ENCODE results near the gene LMO7. TPM values are rescaled to one million over a fixed set of nuclear protein-coding genes. Genes with fewer than 3 reads are reported as not detected.

The LMO7 gene
- 176 TPM for total RNA-seq

DNA sequence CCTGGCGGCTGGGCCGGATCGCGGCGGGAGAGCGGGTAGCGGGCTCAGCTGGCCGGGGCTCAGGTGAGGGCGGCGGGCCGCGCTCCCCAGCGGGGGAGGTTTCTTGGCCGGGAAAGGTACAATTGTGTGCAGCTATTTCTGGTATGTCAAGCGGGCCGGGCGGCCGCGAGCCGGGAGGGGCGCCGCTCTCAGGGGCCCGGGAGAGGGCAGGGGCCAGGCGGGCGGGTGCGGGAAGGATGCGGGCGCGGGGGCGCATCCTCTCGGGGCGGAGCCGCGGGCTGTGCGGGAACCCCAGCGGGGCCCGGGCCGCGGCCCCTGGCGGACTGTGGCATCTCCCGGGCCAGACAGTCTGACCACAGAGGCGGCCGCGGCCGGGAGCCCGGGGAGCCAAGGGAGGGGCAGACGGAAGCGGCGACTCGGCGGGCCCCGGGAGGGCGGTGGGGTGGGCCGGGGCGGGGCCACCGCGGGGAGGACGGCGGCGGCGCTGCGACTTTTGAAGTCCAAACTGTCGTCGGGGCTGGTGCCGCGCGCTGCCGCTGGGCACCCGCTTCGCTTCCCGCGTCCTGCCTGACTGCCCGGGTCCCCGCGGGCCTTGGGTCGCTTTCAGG lies at the start of gene LMO7:
LMO7 (plus strand) TSS at position 503 of the 608 bp plus-strand sequence. CDS start 328 bp downstream, outside the sequence.
- TF ChIP-seq CTCF (IDR thresholded peaks at IDR 0.05) = no peak
- H3K4me3 ChIP-seq = peak within 1 kb of the TSS; percentile 74 to 87
- no peaks in the 10 kb centered on the region for H3K27me3 ChIP-seq
- no peaks in the 10 kb centered on the region for H3K36me3 ChIP-seq
- no peaks in the 10 kb centered on the region for H3K9me3 ChIP-seq
- intact Hi-C loops (cut with DNase I) = loop anchor here (2.0 to 10.0 kb wide), 2 partner anchors 87 to 1501 kb away; partner anchors contain the start of genes KLF12 and UCHL3
- no peaks in the 10 kb centered on the region for H3K4me1 ChIP-seq
- H3K27ac ChIP-seq = peak within 1 kb of the TSS; percentile 73 to 85
- peak in 1 of 2 donors; percentile 81 for DNase-seq (ENCODE audit: low spot score in 2 of 2)

DNA sequence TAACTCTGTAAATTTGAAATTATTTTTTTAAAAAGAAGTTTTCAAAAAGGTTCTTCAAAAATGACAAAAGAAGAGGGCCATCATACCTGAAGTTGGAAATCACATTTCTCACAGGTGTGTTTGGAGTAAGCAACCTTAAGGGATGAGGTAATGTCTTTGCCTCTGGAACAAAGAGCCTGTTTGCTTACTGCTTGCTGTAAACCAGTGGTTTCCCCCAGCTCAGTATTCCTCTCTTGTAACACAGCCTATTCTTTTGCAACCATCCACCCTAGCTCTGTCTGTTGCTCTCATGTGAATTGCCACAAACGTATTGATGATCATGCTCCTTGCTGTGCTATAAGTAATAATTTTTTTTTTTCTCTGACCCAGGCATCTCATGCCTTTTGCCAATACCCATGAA lies 48.5 kb upstream of the LMO7 start:
- intact Hi-C loops (cut with DNase I) = no loop called here
- DNase-seq (ENCODE audit: low spot score in 2 of 2) = no peak
- Histone ChIP-seq H3K36me3 (peaks cover 0 to 8% of the 10 kb centered on the region in 2 donors), H3K9me3 (peaks cover 0 to 15% of the 10 kb centered on the region in 2 donors), H3K4me1 (no peaks in the 10 kb centered on the region), H3K4me3 (no peak overlapping the region), H3K27me3 (no peaks in the 10 kb centered on the region), H3K27ac (no peak overlapping the region)
- no peak for TF ChIP-seq CTCF (IDR thresholded peaks at IDR 0.05)

- no peaks in the 10 kb centered on the region for H3K27me3 ChIP-seq
- H3K27ac ChIP-seq = no peak overlapping the region
- TF ChIP-seq CTCF (IDR thresholded peaks at IDR 0.05) = no peak
- intact Hi-C loops (cut with DNase I) = no loop called here
- no peaks in the 10 kb centered on the region for H3K9me3 ChIP-seq
- H3K36me3 ChIP-seq = peaks cover 0 to 2% of the 10 kb centered on the region in 2 donors
- no peak for DNase-seq (ENCODE audit: low spot score in 2 of 2)
- no peaks in the 10 kb centered on the region for H3K4me1 ChIP-seq
- no peak overlapping the region for H3K4me3 ChIP-seq
Measured at GRCh38 chr13:75596657-75597182, 39.4 kb upstream of the LMO7 start.

DNA sequence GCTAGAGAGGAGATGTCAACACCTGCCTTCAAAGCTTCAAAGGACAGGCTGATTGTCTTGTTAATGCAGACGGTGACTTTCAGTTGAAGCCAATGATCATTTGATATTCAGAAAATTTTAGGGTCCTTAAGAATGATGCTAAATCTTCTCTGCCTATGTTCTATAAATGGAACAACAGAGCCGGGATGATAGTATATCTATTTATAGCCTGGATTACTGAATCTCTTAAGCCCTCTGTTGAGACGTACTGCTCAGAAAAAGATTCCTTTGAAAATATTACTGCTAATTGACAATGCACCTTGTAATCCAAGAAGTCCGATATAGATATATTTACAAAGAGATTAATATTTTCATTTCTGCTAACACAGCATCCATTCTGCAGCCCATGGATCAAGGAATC lies 35.8 kb upstream of the LMO7 start:
- intact Hi-C loops (cut with DNase I) = no loop called here
- Histone ChIP-seq H3K27me3 (no peaks in the 10 kb centered on the region), H3K27ac (no peak overlapping the region), H3K9me3 (no peaks in the 10 kb centered on the region), H3K36me3 (peaks cover 0 to 2% of the 10 kb centered on the region in 2 donors), H3K4me1 (no peaks in the 10 kb centered on the region), H3K4me3 (no peak overlapping the region)
- DNase-seq (ENCODE audit: low spot score in 2 of 2) = no peak
- TF ChIP-seq CTCF (IDR thresholded peaks at IDR 0.05) = no peak

DNA sequence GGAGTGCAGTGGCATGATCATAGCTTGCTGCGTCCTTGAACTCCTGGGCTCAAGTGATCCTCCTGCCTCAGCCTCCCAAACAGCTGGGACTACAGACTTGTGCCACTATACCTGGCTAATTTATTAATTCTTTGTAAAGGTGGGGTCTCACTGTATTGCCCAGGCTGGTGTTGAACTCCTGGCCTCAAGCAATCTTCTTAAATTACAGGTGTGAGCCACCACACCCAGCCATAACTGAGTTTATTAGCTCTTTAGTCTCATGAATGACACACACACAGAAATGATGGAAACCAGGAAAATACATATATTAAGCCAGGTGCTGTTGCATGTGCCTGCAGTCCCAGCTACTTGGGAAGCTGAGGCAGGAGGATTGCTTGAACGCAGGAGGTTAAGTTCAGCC lies 33.1 kb upstream of the LMO7 start:
- Histone ChIP-seq H3K36me3 (peaks cover 0 to 2% of the 10 kb centered on the region in 2 donors), H3K4me3 (no peak overlapping the region), H3K4me1 (no peaks in the 10 kb centered on the region), H3K27ac (no peak overlapping the region), H3K9me3 (no peaks in the 10 kb centered on the region), H3K27me3 (no peaks in the 10 kb centered on the region)
- DNase-seq (ENCODE audit: low spot score in 2 of 2) = no peak
- intact Hi-C loops (cut with DNase I) = no loop called here
- no peak for TF ChIP-seq CTCF (IDR thresholded peaks at IDR 0.05)
